PC-3 (cell line): ENCODE results near the gene KCNH8.

Source experiments
- EZH2 ChIP-seq: fragments of 300-600 bp; sonication (generic); IDR thresholded peaks from one replicate; pipeline ENCODE4 v1.6.1; 2017; ENCODE audit warnings: antibody characterized with exemption, mild to moderate bottlenecking, low read length; ENCODE audit not compliant: unreplicated experiment
- EZH2phosphoT487 ChIP-seq: fragments of 300-600 bp; sonication (generic); IDR thresholded peaks from 2 replicates; pipeline ENCODE4 v1.6.1; 2018; ENCODE audit warnings: mild to moderate bottlenecking, antibody characterized with exemption, low read length, borderline replicate concordance
- TF ChIP-seq, protein P1 (sequence below): fragments of 300-600 bp; sonication (generic); conservative IDR thresholded peaks from 2 replicates; pipeline ENCODE4 v1.5.1; 2017; ENCODE audit warnings: antibody characterized with exemption, low read depth, mild to moderate bottlenecking, low read length

DNA sequence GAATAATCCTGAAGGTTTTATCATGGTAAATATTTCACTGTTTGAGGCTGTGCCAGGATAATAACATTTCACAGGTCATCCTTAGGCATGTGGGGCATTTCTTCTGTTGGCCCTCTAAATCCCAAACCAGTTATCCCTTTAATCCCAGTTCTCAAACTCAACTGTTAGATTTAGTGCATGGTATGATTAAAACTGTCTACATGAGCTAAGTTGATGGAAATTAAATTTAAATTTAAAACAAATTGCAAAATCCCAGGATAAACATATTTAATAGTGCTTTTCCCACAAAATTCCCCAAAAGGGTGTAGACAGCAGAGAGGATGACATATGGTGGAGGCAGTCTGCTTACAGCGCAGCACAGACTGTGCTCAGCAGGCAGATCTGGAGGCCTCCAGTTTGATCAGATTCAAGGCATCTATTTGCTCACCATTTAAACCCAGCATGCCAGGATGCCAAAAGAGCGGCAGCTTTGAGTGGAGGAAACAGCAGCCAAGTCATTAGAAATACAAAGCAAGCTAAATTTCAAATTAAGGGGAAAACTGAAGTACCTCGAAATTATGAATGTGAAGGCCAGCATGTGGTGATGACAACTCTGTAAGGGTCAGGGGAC is 325.8 kb downstream of the KCNH8 start:
- TF ChIP-seq EZH2phosphoT487, result no peak
- TF ChIP-seq, protein P1, sequence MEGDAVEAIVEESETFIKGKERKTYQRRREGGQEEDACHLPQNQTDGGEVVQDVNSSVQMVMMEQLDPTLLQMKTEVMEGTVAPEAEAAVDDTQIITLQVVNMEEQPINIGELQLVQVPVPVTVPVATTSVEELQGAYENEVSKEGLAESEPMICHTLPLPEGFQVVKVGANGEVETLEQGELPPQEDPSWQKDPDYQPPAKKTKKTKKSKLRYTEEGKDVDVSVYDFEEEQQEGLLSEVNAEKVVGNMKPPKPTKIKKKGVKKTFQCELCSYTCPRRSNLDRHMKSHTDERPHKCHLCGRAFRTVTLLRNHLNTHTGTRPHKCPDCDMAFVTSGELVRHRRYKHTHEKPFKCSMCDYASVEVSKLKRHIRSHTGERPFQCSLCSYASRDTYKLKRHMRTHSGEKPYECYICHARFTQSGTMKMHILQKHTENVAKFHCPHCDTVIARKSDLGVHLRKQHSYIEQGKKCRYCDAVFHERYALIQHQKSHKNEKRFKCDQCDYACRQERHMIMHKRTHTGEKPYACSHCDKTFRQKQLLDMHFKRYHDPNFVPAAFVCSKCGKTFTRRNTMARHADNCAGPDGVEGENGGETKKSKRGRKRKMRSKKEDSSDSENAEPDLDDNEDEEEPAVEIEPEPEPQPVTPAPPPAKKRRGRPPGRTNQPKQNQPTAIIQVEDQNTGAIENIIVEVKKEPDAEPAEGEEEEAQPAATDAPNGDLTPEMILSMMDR, result no peak
- TF ChIP-seq EZH2, result no peak
